DOHH2 (cell line): Measurements from ENCODE around the gene CLIC5.

Source experiments
- EZH2phosphoT487 ChIP-seq: fragments of 200-600 bp; sonication (generic); IDR thresholded peaks from 2 replicates; pipeline ENCODE4 v1.6.1; 2017; ENCODE audit warnings: borderline replicate concordance, mild to moderate bottlenecking, antibody characterized with exemption, low read length, moderate library complexity, mixed read lengths
- TF ChIP-seq, protein P1 (sequence below): fragments of 200-600 bp; sonication (generic); IDR thresholded peaks from one replicate; pipeline ENCODE4 v1.5.1; 2014; ENCODE audit warnings: antibody characterized with exemption, mild to moderate bottlenecking, low read depth, low read length; ENCODE audit not compliant: poor library complexity, severe bottlenecking

DNA sequence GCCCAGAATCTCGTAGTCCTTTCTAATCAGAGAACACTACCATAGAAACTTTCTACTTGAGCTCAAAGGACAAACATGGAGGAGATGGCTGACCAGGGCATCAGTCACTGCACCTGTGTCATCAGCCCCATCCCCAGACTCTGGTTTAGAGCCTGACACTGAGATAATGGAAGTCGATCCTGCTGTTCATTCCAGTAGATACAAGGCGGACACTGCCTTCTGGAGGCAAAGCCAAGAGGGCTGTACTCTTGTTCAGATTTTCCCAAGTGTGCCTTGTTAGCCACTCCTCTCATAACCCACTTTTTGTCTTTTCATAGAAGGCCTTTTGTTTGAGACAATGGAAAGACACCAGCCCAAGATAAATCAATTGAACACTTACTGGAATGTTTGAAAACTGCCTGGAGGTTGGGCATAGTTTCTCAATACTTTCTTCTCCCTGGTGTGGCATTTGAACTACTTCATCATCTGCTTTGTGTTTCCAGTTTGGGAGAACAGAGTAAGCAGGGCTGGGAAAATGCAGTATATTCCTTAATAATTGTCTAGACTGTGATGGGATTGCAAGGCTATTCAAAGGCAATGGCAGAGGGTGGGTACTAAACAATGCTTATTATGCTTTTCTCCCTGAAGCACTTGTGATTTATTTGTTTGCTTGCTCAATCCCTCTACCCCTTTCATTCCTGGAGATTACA, 99.7 kb downstream of the CLIC5 start:
- TF ChIP-seq, protein P1, sequence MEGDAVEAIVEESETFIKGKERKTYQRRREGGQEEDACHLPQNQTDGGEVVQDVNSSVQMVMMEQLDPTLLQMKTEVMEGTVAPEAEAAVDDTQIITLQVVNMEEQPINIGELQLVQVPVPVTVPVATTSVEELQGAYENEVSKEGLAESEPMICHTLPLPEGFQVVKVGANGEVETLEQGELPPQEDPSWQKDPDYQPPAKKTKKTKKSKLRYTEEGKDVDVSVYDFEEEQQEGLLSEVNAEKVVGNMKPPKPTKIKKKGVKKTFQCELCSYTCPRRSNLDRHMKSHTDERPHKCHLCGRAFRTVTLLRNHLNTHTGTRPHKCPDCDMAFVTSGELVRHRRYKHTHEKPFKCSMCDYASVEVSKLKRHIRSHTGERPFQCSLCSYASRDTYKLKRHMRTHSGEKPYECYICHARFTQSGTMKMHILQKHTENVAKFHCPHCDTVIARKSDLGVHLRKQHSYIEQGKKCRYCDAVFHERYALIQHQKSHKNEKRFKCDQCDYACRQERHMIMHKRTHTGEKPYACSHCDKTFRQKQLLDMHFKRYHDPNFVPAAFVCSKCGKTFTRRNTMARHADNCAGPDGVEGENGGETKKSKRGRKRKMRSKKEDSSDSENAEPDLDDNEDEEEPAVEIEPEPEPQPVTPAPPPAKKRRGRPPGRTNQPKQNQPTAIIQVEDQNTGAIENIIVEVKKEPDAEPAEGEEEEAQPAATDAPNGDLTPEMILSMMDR: no peak
- TF ChIP-seq EZH2phosphoT487: no peak
